H9 (cell line): ENCODE data around the gene KCNIP3. TPM values are rescaled to one million over a fixed set of nuclear protein-coding genes. Genes with fewer than 3 reads are reported as not detected.
A peak's percentile ranks its signal among the peaks of the same experiment; 100 is the strongest.

ENCODE experiments used
- DNase-seq: peaks from one replicate; pipeline ENCODE4 v3.0.0-alpha.2; 2017
- H2AFZ ChIP-seq: one replicate; pipeline ENCODE4 v1.6.1; 2013; ENCODE audit warnings: mild to moderate bottlenecking, low read length, control low read depth, moderate library complexity
- H2AK5ac ChIP-seq: 2 replicates; pipeline ENCODE4 v1.6.1; 2013; ENCODE audit warnings: low read length, control low read depth, mixed read lengths; ENCODE audit not compliant: insufficient read length
- H2BK120ac ChIP-seq: one replicate; pipeline ENCODE4 v1.6.1; 2013; ENCODE audit warnings: low read depth, mild to moderate bottlenecking, low read length, control low read depth, inconsistent platforms; ENCODE audit not compliant: poor library complexity, severe bottlenecking
- H2BK12ac ChIP-seq: 2 replicates; pipeline ENCODE4 v1.6.1; 2013; ENCODE audit warnings: low read length, control low read depth, mixed read lengths, low read depth; ENCODE audit not compliant: insufficient read length
- H2BK15ac ChIP-seq: 2 replicates; pipeline ENCODE4 v1.6.1; 2013; ENCODE audit warnings: low read depth, low read length, control low read depth
- H2BK20ac ChIP-seq: one replicate; pipeline ENCODE4 v1.6.1; 2013; ENCODE audit warnings: low read depth, mild to moderate bottlenecking, low read length, control low read depth, inconsistent platforms; ENCODE audit not compliant: poor library complexity, severe bottlenecking
- H2BK5ac ChIP-seq: 2 replicates; pipeline ENCODE4 v1.6.1; 2013; ENCODE audit warnings: low read length, control low read depth, mixed read lengths; ENCODE audit not compliant: insufficient read length
- H3K14ac ChIP-seq: 2 replicates; pipeline ENCODE4 v1.6.1; 2013; ENCODE audit warnings: low read length, control low read depth; ENCODE audit not compliant: insufficient read depth
- H3K18ac ChIP-seq: 2 replicates; pipeline ENCODE4 v1.6.1; 2013; ENCODE audit warnings: low read depth, mild to moderate bottlenecking, mixed read lengths, low read length, control low read depth; ENCODE audit not compliant: insufficient read length
- H3K23ac ChIP-seq: 2 replicates; pipeline ENCODE4 v1.6.1; 2013; ENCODE audit warnings: low read length, control low read depth, mixed read lengths, low read depth; ENCODE audit not compliant: insufficient read length
- H3K23me2 ChIP-seq: 2 replicates; pipeline ENCODE4 v1.6.1; 2013; ENCODE audit warnings: low read depth, mild to moderate bottlenecking, mixed read lengths, low read length, control low read depth; ENCODE audit not compliant: insufficient read length, poor library complexity, severe bottlenecking
- H3K27ac ChIP-seq: 2 replicates; pipeline ENCODE4 v1.5.1; 2013; ENCODE audit warnings: low read length, control low read depth, mixed read lengths, low read depth; ENCODE audit not compliant: insufficient read length
- H3K27me3 ChIP-seq: 2 replicates; pipeline ENCODE4 v1.6.1; 2013; ENCODE audit warnings: low read length, control low read depth, inconsistent platforms; ENCODE audit not compliant: insufficient read depth
- H3K4ac ChIP-seq: 2 replicates; pipeline ENCODE4 v1.6.1; 2013; ENCODE audit warnings: low read depth, mild to moderate bottlenecking, control low read depth, inconsistent platforms, low read length, moderate library complexity
- H3K4me1 ChIP-seq: 2 replicates; pipeline ENCODE4 v1.6.1; 2013; ENCODE audit warnings: low read length, control low read depth, inconsistent platforms; ENCODE audit not compliant: insufficient read depth
- H3K4me2 ChIP-seq: 2 replicates; pipeline ENCODE4 v1.6.1; 2013; ENCODE audit warnings: low read length, control low read depth, mixed read lengths; ENCODE audit not compliant: insufficient read length, insufficient read depth
- H3K56ac ChIP-seq: 2 replicates; pipeline ENCODE4 v1.6.1; 2013; ENCODE audit warnings: low read depth, mild to moderate bottlenecking, mixed read lengths, low read length, control low read depth; ENCODE audit not compliant: insufficient read length
- H3K79me1 ChIP-seq: 2 replicates; pipeline ENCODE4 v1.6.1; 2013; ENCODE audit warnings: low read depth, mild to moderate bottlenecking, moderate library complexity, low read length, control low read depth, inconsistent platforms; ENCODE audit not compliant: insufficient read depth, poor library complexity, severe bottlenecking
- H3K79me2 ChIP-seq: 2 replicates; pipeline ENCODE4 v1.6.1; 2013; ENCODE audit warnings: low read length, control low read depth, inconsistent platforms; ENCODE audit not compliant: insufficient read depth
- H3K9ac ChIP-seq: 2 replicates; pipeline ENCODE4 v1.6.1; 2013; ENCODE audit warnings: low read length, control low read depth, mixed read lengths; ENCODE audit not compliant: insufficient read length; ENCODE audit errors: extremely low read depth
- H3K9me3 ChIP-seq: one replicate; pipeline ENCODE4 v1.6.1; 2013; ENCODE audit warnings: low read depth, low read length, inconsistent platforms; ENCODE audit not compliant: control insufficient read depth
- H3T11ph ChIP-seq: one replicate; pipeline ENCODE4 v1.6.1; 2013; ENCODE audit warnings: mild to moderate bottlenecking, low read length, control low read depth, inconsistent platforms
- H4K20me1 ChIP-seq: one replicate; pipeline ENCODE4 v1.6.1; 2013; ENCODE audit not compliant: control insufficient read depth, insufficient read length, insufficient read depth
- H4K5ac ChIP-seq: 2 replicates; pipeline ENCODE4 v1.6.1; 2013; ENCODE audit warnings: low read depth, mild to moderate bottlenecking, mixed read lengths, low read length, control low read depth; ENCODE audit not compliant: insufficient read length
- H4K8ac ChIP-seq: replicated peaks from 2 replicates; pipeline ENCODE4 v1.6.1; 2013; ENCODE audit warnings: low read length, control low read depth, mixed read lengths, low read depth; ENCODE audit not compliant: insufficient read length
- H4K91ac ChIP-seq: 2 replicates; pipeline ENCODE4 v1.6.1; 2013; ENCODE audit warnings: low read depth, mild to moderate bottlenecking, moderate library complexity, mixed read lengths, low read length, control low read depth; ENCODE audit not compliant: insufficient read length
- H3K27ac Mint-ChIP-seq, 3 experiments: 2 replicates in 2 of 3; 3 replicates in 1 of 3; pipeline ENCODE4 v1.8.0; 2020 to 2021; ENCODE audit warnings: mixed read lengths in 3 of 3, mild to moderate bottlenecking in 1 of 3, moderate library complexity in 1 of 3
- H3K27me3 Mint-ChIP-seq: 2 replicates; pipeline ENCODE4 v1.8.0; 2021; ENCODE audit warnings: low read depth, mild to moderate bottlenecking, moderate library complexity, mixed read lengths
- H3K36me3 Mint-ChIP-seq, 3 experiments: 2 replicates in 2 of 3; 3 replicates in 1 of 3; pipeline ENCODE4 v1.8.0; 2020 to 2021; ENCODE audit warnings: low read depth in 3 of 3, mixed read lengths in 3 of 3; ENCODE audit not compliant: insufficient read depth in 1 of 3
- H3K4me1 Mint-ChIP-seq, 2 experiments: 2 replicates each; pipeline ENCODE4 v1.8.0; 2020; ENCODE audit warnings: mixed read lengths in 2 of 2
- H3K4me3 Mint-ChIP-seq, 2 experiments: 2 replicates in 1 of 2; 3 replicates in 1 of 2; pipeline ENCODE4 v1.8.0; 2020 to 2021; ENCODE audit warnings: mild to moderate bottlenecking in 2 of 2, mixed read lengths in 2 of 2, moderate library complexity in 1 of 2
- H3K9me3 Mint-ChIP-seq, 2 experiments: 2 replicates in 1 of 2; 3 replicates in 1 of 2; pipeline ENCODE4 v1.8.0; 2020; ENCODE audit warnings: mild to moderate bottlenecking in 2 of 2, mixed read lengths in 2 of 2, moderate library complexity in 1 of 2
- WGBS: extraction: QIAGEN DNeasy Blood & Tissue Kit; methylation state at CpG from one replicate; pipeline ENCODE4 v1.1.7; 2013; ENCODE audit warnings: missing lambda C conversion rate, low lambda C conversion rate, mixed read lengths; ENCODE audit not compliant: insufficient read length; ENCODE audit errors: extremely low coverage; 5-methylcytosine and 5-hydroxymethylcytosine counted together
- total RNA-seq: library from RNA; stranded (reverse); gene quantifications from 2 replicates; pipeline ENCODE4 v1.2.1, GENCODE V29; 2021
- TF ChIP-seq, protein P1 (sequence below): fragments of 200-600 bp; sonication (generic); conservative IDR thresholded peaks from 3 replicates; pipeline ENCODE4 v1.8.0; 2021; ENCODE audit warnings: antibody characterized with exemption, mild to moderate bottlenecking

KCNIP3 gene
- total RNA-seq, 1 experiment from 2014 or later: 1.5 TPM

DNA sequence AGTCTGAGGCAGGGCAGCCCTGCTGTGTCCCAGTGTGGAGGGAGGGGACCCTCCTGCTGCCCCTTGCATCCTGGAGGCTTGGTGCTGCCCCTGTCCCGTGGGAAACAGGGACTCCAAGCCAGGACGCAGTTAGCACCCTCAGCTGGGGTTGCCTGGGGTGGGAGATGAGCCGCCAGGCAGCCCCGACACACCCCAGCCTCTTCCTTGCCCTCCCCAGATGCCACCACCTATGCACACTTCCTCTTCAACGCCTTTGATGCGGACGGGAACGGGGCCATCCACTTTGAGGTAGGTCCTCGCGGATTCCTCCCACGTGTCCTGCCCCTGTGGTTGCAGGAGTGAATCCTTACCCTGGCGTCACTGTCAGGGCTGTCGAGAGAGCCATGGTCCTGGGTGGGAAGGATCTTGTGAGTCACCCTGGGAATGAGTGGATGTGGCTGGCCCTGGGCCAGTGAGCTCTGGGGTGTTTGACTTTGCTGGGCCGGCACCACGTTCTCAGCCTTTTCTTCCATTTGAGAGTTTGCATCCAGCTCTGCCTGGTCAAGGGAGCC is 77.8 kb downstream of the KCNIP3 start:
- Histone ChIP-seq H3K18ac (no peak overlapping the region), H3K56ac (no peak overlapping the region), H4K8ac (no peak overlapping the region), H4K91ac (no peak overlapping the region), H3K4ac (no peak overlapping the region), H3K23ac (no peak overlapping the region), H3K23me2 (no peaks in the 10 kb centered on the region), H2AFZ (no peak overlapping the region), H3T11ph (no peak overlapping the region), H3K79me2 (no peaks in the 10 kb centered on the region), H2BK5ac (no peak overlapping the region), H3K79me1 (no peaks in the 10 kb centered on the region), H3K27ac (no peak overlapping the region), H3K4me2 (no peak overlapping the region), H3K9me3 (no peaks in the 10 kb centered on the region), H4K5ac (no peak overlapping the region), H2AK5ac (no peak overlapping the region), H4K20me1 (no peaks in the 10 kb centered on the region), H3K9ac (no peak overlapping the region), H3K4me1 (no peaks in the 10 kb centered on the region), H2BK20ac (no peak overlapping the region), H2BK15ac (no peak overlapping the region), H2BK120ac (no peak overlapping the region), H3K27me3 (no peaks in the 10 kb centered on the region), H3K14ac (peak overlapping the region; percentile 6; the same call in 1 of the 2 replicates), H2BK12ac (no peak overlapping the region)
- DNase-seq: peak; percentile 19
- peaks cover 6% of the 10 kb centered on the region for H3K27me3 Mint-ChIP-seq
- peak overlapping the region in 2 of 3 experiments; percentile 81 to 85; a peak in 2 of 7 replicates for H3K27ac Mint-ChIP-seq
- H3K36me3 Mint-ChIP-seq: no peaks in the 10 kb centered on the region
- WGBS: no CpG with 5 or more reads among the region's 15 CpGs
- H3K9me3 Mint-ChIP-seq: no peaks in the 10 kb centered on the region
- H3K4me1 Mint-ChIP-seq: peaks cover 13 to 23% of the 10 kb centered on the region in 2 experiments
- no peak overlapping the region for H3K4me3 Mint-ChIP-seq
- TF ChIP-seq, protein P1, sequence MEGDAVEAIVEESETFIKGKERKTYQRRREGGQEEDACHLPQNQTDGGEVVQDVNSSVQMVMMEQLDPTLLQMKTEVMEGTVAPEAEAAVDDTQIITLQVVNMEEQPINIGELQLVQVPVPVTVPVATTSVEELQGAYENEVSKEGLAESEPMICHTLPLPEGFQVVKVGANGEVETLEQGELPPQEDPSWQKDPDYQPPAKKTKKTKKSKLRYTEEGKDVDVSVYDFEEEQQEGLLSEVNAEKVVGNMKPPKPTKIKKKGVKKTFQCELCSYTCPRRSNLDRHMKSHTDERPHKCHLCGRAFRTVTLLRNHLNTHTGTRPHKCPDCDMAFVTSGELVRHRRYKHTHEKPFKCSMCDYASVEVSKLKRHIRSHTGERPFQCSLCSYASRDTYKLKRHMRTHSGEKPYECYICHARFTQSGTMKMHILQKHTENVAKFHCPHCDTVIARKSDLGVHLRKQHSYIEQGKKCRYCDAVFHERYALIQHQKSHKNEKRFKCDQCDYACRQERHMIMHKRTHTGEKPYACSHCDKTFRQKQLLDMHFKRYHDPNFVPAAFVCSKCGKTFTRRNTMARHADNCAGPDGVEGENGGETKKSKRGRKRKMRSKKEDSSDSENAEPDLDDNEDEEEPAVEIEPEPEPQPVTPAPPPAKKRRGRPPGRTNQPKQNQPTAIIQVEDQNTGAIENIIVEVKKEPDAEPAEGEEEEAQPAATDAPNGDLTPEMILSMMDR: no peak
